Measurements from ENCODE around the gene UPP1.

UPP1 gene

DNA sequence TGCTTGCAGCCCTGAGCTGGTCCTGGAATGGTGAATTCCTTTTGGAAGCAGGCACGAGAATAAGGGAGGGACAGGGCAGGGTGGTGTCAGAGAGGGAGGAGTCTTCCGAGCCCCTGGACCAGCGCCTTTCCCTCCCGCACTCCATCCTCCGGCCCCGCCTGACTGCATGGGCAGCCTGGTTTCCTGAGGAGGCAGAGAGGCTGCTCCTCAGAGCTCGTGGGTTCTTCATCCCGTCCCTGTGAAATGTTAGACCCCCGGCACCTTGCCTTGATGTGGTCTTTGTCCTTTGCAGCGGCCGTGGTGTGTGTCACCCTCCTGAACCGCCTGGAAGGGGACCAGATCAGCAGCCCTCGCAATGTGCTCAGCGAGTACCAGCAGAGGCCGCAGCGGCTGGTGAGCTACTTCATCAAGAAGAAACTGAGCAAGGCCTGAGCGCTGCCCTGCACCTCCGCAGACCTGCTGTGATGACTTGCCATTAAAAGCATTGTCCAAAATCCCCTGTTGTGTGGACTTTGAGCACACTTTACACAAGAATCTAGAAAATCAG lies 18.9 kb downstream of the UPP1 start:
- DNase-seq (ENCODE audit: insufficient read length, low spot score) (no peak), FAIRE-seq (no peak)
- TF ChIP-seq POU2F2 (IDR thresholded peaks at IDR 0.05; ENCODE audit: low read depth, low read length) (no peak), TAF1 (IDR thresholded peaks at IDR 0.05; ENCODE audit: low read depth, low read length) (no peak), POLR2AphosphoS5 (IDR thresholded peaks at IDR 0.05; ENCODE audit: low read depth, low read length) (no peak), PAX5 (IDR thresholded peaks at IDR 0.05; ENCODE audit: insufficient read depth, low read length, severe bottlenecking) (no peak), POLR2A (IDR thresholded peaks at IDR 0.05; ENCODE audit: low read depth, low read length) (no peak), SPI1 (IDR thresholded peaks at IDR 0.05; ENCODE audit: low read depth, low read length) (no peak)

- DNase-seq (ENCODE audit: insufficient read length, low spot score) (no peak), FAIRE-seq (no peak)
- TF ChIP-seq POLR2A (IDR thresholded peaks at IDR 0.05; ENCODE audit: low read depth, low read length) (no peak), POLR2AphosphoS5 (IDR thresholded peaks at IDR 0.05; ENCODE audit: low read depth, low read length) (no peak), POU2F2 (IDR thresholded peaks at IDR 0.05; ENCODE audit: low read depth, low read length) (no peak), SPI1 (IDR thresholded peaks at IDR 0.05; ENCODE audit: low read depth, low read length) (no peak), PAX5 (IDR thresholded peaks at IDR 0.05; ENCODE audit: insufficient read depth, low read length, severe bottlenecking) (no peak), TAF1 (IDR thresholded peaks at IDR 0.05; ENCODE audit: low read depth, low read length) (no peak)
Measured at GRCh38 chr7:48108959-48109847, 20.1 kb downstream of the UPP1 start.

GRCh38 chr7:48109848-48110663 lies 21.0 kb downstream of the UPP1 start:
- TF ChIP-seq PAX5 (IDR thresholded peaks at IDR 0.05; ENCODE audit: insufficient read depth, low read length, severe bottlenecking) (no peak), POU2F2 (IDR thresholded peaks at IDR 0.05; ENCODE audit: low read depth, low read length) (no peak), POLR2AphosphoS5 (IDR thresholded peaks at IDR 0.05; ENCODE audit: low read depth, low read length) (no peak), TAF1 (IDR thresholded peaks at IDR 0.05; ENCODE audit: low read depth, low read length) (no peak), POLR2A (IDR thresholded peaks at IDR 0.05; ENCODE audit: low read depth, low read length) (no peak), SPI1 (IDR thresholded peaks at IDR 0.05; ENCODE audit: low read depth, low read length) (no peak)
- FAIRE-seq = peak; percentile 96
- DNase-seq (ENCODE audit: insufficient read length, low spot score) = peak; percentile 63

DNA sequence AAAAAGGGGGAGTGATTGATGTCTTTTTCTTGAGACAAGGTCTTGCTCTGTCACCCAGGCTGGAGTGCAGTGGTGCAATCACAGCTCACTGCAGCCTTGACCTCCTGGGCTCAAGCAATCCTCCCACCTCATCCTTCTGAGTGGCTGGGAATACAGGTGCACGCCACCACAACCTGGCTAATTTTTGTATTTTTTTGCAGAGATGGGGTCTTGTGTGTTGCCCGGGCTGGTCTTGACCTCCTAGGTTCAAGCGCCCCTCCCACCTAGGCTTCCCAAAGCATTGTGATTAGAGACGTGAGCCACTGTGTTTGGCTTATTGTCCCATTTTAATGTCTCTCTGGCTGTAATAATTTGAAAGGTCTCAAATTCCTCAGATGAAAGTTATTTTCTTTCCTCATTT lies 21.8 kb downstream of the UPP1 start:
- TF ChIP-seq POLR2AphosphoS5 (IDR thresholded peaks at IDR 0.05; ENCODE audit: low read depth, low read length) (no peak), POLR2A (IDR thresholded peaks at IDR 0.05; ENCODE audit: low read depth, low read length) (no peak), POU2F2 (IDR thresholded peaks at IDR 0.05; ENCODE audit: low read depth, low read length) (no peak), PAX5 (IDR thresholded peaks at IDR 0.05; ENCODE audit: insufficient read depth, low read length, severe bottlenecking) (no peak), SPI1 (IDR thresholded peaks at IDR 0.05; ENCODE audit: low read depth, low read length) (no peak), TAF1 (IDR thresholded peaks at IDR 0.05; ENCODE audit: low read depth, low read length) (no peak)
- no peak for DNase-seq (ENCODE audit: insufficient read length, low spot score)
- FAIRE-seq = no peak

DNA sequence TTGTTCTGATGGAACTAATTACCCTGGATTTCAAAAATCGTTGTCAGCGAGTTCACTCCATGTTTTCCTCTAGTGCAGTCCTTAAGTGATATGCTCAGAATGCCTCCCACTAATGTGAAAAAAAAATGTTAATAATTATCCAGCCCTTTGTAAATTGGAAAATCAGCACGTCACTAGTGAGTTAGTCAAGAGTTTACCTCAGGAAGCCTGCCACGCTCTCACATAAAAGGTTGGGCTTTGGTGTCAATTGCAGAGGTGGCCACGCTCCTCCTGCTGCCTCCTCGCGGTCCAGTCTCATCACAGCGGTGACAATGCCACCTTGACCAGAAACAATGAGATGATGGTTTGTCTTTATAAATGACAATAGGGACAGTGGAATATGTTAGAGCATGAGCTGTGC lies 22.5 kb downstream of the UPP1 start:
- DNase-seq (ENCODE audit: insufficient read length, low spot score) (no peak), FAIRE-seq (no peak)
- TF ChIP-seq POLR2A (IDR thresholded peaks at IDR 0.05; ENCODE audit: low read depth, low read length) (no peak), TAF1 (IDR thresholded peaks at IDR 0.05; ENCODE audit: low read depth, low read length) (no peak), PAX5 (IDR thresholded peaks at IDR 0.05; ENCODE audit: insufficient read depth, low read length, severe bottlenecking) (no peak), POLR2AphosphoS5 (IDR thresholded peaks at IDR 0.05; ENCODE audit: low read depth, low read length) (no peak)

- FAIRE-seq (no peak), DNase-seq (ENCODE audit: insufficient read length, low spot score) (no peak)
- no peak for TF ChIP-seq SPI1 (IDR thresholded peaks at IDR 0.05; ENCODE audit: low read depth, low read length)
- TF ChIP-seq POU2F2 (IDR thresholded peaks at IDR 0.05; ENCODE audit: low read depth, low read length) = no peak
- no peak for TF ChIP-seq POLR2AphosphoS5 (IDR thresholded peaks at IDR 0.05; ENCODE audit: low read depth, low read length)
- TF ChIP-seq POLR2A (IDR thresholded peaks at IDR 0.05; ENCODE audit: low read depth, low read length) = no peak
- TF ChIP-seq TAF1 (IDR thresholded peaks at IDR 0.05; ENCODE audit: low read depth, low read length) = no peak
- TF ChIP-seq PAX5 (IDR thresholded peaks at IDR 0.05; ENCODE audit: insufficient read depth, low read length, severe bottlenecking) = no peak
Measured at GRCh38 chr7:48112401-48113165, 23.5 kb downstream of the UPP1 start.

- DNase-seq (ENCODE audit: insufficient read length, low spot score) (no peak), FAIRE-seq (no peak)
- no peak for TF ChIP-seq PAX5 (IDR thresholded peaks at IDR 0.05; ENCODE audit: insufficient read depth, low read length, severe bottlenecking)
- TF ChIP-seq POLR2A (IDR thresholded peaks at IDR 0.05; ENCODE audit: low read depth, low read length) = no peak
- TF ChIP-seq SPI1 (IDR thresholded peaks at IDR 0.05; ENCODE audit: low read depth, low read length) = no peak
- no peak for TF ChIP-seq POLR2AphosphoS5 (IDR thresholded peaks at IDR 0.05; ENCODE audit: low read depth, low read length)
- TF ChIP-seq POU2F2 (IDR thresholded peaks at IDR 0.05; ENCODE audit: low read depth, low read length) = no peak
- no peak for TF ChIP-seq TAF1 (IDR thresholded peaks at IDR 0.05; ENCODE audit: low read depth, low read length)
Measured at GRCh38 chr7:48113275-48113674, 24.2 kb downstream of the UPP1 start.

DNA sequence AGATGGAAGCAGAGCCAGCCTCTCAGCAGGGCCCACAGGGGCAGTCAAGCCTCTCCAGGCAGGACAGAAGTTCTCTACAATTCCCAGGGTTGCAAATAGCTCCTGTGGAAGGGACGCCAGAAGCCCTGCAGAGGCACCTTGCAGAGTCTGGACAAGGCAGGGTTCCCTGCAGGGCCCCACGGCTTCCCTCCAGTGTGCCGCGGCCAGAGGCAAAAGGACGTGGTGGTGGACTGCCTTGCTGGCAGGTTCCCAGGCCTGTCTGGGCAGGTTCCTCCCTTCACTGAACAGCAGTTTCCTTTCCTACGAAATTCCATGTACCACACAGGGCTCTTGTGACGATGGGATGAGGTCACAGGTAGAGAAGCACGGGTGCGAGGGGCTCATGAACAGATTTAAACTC lies 25.1 kb downstream of the UPP1 start:
- FAIRE-seq = no peak
- no peak for TF ChIP-seq POLR2AphosphoS5 (IDR thresholded peaks at IDR 0.05; ENCODE audit: low read depth, low read length)
- TF ChIP-seq POU2F2 (IDR thresholded peaks at IDR 0.05; ENCODE audit: low read depth, low read length) = no peak
- no peak for TF ChIP-seq TAF1 (IDR thresholded peaks at IDR 0.05; ENCODE audit: low read depth, low read length)
- TF ChIP-seq PAX5 (IDR thresholded peaks at IDR 0.05; ENCODE audit: insufficient read depth, low read length, severe bottlenecking) = no peak
- no peak for TF ChIP-seq POLR2A (IDR thresholded peaks at IDR 0.05; ENCODE audit: low read depth, low read length)
- no peak for TF ChIP-seq SPI1 (IDR thresholded peaks at IDR 0.05; ENCODE audit: low read depth, low read length)
- DNase-seq (ENCODE audit: insufficient read length, low spot score) = no peak
